ENCODE measurements around the gene RGS7BP.
A peak's percentile ranks its signal among the peaks of the same experiment; 100 is the strongest.
"Not testable (repeated sequence)": the region's sequence is repeated elsewhere in the genome, so short reads cannot be mapped to it uniquely, and the experiment has no call there.

RGS7BP gene

DNA sequence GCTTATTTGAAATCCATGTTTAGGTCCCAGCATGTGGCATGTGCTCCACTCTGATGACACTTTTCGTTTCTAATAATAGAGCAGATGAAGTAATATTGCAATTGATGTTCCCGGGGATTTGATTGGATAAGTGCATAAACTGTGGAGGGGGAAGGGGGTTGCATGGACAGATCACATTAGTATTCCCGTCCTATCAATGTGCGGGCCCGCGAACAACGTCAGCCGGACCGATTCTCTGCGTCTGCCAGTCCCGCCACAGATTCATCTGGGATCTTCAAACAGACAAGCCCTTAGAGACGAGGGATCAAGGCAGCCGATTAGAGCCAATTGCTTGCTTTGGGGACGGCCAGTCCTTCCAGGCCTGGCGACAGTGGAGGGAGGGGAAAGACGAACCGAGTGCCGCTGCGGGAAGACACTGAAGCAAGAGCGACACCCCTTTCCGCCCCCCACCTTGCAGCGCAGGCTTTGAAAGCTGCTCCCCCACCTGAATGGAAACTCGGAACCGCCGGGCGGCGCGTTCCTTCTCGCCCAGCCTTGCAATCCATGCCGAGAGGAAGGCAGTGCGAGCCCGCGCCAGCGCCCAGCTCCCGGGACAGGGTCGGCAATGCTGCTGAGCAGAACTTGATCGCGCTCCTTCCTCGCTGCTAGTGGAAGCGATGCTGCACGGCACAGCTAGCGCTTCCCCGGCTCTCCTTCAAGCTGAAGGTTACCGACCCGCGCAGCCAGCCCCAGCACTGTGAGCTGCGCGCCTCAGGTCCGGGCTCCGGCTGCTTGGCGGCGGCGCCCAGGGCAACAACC lies at the start of gene RGS7BP:
RGS7BP (plus strand) TSS at position 247 of the 798 bp plus-strand sequence. CDS start 610 bp downstream, outside the sequence.
- DNase-seq, result peak in 1 of 2 experiments; percentile 21

DNA sequence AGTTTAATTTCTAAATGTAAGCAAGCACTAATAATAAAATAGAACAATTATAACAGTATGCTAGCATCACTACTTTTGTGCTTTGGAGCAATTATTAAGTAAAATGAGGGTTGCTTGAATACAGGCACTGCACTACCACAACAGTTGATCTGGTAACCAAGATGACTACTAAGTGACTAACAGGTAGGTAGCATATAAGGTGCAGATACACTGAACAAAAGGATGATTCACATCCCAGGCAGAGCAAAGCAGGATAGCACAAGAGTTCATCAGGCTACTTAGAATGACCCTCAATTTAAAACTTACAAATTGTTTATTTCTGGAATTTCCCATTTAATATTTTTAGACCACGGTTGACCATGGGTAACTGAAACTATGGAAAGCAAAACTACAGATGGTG lies 48.0 kb upstream of the RGS7BP start:
- DNase-seq, result no peak

DNA sequence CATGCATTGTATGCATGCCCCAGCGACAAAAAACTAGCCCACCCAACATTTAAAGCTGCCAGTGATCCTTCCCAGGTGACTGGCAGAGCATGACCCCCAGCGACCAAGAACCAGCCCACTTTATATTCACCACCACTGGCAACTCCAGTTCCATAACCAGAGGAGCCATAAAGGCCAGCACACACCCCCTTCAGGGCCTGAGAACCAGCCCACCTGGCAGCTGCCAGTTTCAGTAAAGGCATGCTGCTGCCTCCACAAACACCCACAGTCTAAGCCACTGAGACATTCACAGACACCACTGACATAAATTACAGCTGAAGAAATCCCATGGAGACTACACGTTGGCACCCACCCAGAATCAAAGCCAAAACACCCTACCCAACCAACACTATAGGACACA lies 46.9 kb upstream of the RGS7BP start:
- DNase-seq, result no peak

DNA sequence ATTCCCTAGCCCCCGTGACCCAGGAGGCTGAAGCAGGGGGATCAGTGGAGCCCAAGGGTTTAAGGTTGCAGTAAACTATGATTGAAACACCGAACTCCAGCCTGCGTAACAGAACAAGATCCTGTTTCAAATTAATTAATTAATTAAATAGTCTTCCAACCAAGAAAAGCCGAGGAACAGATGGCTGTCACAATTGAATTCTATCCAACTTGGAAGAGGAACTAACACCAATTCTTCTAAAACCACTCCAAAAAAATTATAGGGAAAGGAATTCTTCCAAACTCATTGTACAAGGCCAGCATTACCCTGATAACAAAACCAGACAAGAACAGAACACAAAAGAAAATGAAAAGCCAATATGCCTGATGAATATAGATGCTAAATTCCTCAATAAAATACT lies 43.4 kb upstream of the RGS7BP start:
- no peak for DNase-seq

DNA sequence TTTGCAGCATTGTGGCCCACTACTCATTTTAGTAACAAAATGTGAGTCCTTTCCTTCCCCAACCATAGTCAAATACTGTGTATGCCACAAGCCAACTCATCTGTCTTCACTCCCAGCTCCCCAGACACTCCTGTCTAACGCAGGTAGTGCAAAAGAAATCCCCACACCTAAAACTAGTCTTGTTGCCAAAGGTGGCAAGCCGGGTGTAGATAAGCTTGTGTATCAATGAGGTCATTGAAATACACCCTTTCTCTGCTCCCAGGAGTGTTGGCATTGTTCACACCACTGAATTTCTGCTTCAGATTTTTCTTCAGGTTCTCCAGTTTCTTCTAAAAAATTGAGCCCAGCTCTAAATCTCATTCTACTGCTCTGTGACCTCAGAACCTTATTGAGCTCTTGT lies 19.7 kb upstream of the RGS7BP start:
- no peak for DNase-seq

DNA sequence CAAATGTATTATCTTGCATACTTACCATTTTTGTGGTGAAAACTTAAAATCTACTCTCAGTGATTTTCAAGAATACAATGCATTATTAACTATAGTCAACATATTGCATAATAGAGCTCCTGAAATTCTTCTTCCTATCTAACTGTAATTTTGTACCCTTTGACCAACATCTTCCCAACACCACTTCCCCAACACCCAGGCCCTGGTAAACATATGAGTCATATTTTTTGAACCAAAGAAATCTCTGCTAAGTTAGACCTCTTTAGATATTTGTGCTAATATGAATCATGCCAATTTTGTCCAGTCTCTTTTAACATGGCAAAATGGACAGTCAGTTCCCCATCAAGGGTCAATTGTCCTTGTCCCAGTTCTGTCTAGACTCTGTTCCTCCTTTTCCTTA lies 18.5 kb upstream of the RGS7BP start:
- DNase-seq, result no peak

DNA sequence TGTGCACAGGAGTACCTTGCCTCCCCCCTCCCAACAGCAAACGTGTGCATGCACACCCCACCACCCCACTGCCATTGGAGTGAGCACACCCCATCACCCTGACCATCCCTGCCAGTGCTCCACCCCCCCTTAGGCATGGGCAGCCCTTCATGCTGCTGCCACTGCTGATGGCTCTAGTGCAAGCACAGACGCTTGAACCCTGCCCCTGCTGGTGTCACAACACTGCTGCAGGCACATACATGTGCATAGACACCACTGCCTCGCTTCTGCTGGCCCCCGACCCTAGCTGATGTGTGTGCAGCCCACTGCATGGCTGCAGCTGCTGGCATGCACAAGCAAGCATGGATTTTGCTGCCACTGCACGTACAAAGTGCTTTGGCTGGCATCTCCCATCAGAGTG lies 16.0 kb upstream of the RGS7BP start:
- DNase-seq, result no peak

DNA sequence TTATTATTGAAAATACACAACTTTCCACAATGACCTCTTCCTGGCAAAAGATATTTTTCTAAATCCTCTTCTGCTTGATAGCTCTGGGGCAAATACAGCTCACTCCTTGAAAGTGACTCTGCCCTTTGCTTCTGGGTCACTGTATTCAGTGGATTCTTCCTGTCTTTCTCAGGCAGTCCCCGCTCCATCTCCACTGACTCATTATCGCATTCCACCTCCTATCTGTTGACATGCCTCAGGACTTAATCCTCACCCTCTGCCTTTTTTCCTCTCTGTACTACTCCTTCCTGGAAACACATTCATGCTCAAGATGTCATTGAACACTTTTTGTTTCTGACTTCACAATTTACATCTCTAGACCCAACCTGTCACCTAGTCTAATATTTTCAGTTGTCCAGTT lies 8.4 kb upstream of the RGS7BP start:
- DNase-seq, result no peak

DNA sequence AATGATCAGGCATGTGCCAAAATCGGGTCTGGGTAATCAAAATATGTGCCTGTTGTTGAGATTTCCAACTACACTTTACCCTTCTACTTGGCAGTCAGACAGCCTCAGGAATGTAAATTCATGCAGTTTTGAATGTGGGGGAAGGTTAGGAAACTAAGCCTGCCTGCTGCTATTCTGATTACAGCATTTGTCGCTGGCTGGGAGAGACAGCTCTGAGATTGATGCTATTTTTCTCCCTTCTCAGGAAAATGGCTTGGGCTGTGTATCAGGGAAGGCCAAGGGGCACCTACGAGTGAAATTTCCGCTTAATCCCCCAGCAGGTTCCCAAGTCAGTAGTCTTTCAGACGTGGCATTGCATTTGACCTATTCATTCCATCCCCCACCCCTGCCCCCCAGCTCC lies 3.6 kb upstream of the RGS7BP start:
- DNase-seq, result no peak

DNA sequence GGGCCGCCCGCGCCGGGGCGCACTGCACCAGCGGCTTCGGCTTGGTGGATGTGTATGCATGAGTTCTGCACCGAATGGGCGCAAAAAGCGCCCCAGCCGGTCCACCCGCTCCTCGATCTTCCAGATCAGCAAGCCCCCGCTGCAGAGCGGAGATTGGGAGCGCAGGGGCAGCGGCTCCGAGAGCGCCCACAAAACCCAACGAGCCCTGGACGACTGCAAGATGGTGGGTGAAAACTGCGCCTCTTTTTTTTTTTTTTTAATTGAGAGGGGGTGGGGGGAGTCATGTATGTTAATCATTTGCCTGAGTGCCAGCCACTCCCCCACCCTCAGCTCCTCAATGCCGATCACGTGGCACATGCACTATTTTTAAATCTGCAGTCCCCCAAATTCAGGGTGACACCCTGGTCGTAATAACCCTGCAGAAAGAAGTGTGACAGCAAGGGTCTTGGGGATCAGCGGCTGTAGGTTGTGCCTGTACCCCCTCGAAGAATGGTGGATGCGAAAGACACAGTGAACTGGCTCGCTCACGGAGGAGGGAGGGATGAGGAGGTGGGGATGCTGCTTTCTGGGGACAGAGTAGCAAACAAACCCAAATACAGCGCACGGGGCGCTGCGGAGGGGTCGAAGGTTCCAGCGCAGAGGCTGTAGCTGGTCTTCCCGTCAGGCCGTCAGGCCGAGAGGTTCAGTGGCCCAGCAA lies 900 bp downstream of the RGS7BP start:
- DNase-seq, result no peak

DNA sequence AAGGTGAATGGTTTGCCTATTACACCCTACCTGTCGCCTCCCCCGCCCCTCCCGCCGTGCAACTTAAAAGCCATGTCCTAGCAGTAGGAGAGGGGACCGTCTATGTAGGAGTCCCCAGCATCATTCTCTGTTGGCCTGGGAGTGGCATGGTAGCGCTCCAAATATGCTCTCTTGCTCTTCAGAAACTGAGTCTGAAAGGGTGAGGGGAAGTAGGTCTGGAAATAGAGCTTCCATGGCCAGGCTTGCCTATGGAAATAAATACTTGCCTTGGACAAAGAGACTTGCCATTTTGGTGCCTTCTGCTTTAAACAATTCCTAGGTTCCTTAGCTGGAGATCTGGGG lies 1.4 kb downstream of the RGS7BP start:
- DNase-seq, result no peak

DNA sequence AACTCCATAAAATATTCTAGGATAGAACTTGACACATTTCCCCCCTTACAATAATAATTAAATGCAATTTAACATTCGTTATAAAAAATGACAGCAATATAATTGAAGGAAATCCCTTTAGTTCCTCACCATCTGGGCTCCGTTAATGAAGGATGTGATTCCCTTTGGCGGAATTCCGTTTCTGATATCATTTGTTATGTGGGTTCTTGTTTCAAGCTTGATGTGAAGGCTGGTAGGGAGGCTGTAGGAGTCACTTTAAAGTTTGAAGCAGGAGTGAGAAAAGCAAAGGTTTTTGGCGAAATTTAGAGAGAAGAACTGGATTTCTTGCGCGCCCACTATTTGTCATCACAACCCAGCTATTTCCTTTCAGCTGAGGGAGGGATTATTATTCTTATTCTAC lies 4.0 kb downstream of the RGS7BP start:
- no peak for DNase-seq

DNA sequence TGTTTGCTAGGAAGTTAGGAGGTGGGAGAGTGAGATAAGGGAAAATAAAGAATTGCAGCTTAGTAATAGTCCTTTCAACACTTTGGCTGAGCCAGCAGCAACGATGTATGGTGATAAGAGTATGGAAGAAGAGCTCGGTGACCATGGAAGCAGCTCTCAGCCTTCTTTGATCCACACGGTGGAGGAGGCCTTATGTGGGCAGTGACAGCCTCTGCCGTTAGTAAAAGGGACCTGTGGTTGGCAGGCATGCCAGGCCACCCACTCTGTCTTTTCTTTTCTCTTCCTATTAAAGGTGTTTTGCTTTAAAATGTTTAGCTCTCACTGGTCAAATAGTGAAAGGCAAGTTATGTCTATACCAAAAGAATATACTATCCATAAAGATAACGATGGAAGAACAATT lies 7.7 kb downstream of the RGS7BP start:
- no peak for DNase-seq

DNA sequence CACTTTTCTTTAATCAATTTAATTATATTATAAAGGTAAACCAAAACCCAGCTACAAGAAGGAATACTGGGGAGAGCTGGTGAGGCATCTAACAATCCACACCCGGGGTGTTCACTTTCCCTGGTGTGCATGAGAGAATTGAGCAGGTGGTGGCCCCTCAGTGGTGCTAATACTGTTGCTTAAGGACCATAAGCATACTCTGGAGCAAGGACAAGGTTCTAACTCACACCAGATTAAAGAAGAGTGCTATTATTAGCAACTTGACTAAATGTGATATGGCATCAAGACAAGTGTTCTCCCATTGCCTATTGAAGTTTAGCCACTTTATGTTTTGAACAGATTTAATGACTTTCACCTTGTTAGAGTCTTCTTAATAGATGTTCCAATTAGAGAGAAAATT lies 8.8 kb downstream of the RGS7BP start:
- no peak for DNase-seq

DNA sequence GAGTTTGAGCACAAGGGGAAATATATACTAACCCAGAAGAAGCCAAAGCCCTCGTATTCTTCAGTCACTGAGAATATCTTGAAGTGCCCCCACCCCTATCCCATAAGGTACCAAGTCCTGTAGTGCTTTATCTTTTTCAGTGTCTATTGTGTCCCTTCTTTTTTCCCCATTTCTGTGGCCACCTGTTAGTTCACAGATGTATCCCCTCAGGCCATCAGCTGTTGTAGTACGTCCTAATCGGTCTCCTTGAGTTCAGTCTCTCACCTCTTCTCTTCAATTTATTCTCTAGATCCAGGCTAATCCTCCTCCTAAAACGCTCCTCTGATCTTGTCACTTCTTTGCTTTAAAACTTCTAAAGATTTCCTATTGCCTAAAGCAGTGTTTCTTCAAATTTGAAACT lies 10.4 kb downstream of the RGS7BP start:
- DNase-seq, result no peak

DNA sequence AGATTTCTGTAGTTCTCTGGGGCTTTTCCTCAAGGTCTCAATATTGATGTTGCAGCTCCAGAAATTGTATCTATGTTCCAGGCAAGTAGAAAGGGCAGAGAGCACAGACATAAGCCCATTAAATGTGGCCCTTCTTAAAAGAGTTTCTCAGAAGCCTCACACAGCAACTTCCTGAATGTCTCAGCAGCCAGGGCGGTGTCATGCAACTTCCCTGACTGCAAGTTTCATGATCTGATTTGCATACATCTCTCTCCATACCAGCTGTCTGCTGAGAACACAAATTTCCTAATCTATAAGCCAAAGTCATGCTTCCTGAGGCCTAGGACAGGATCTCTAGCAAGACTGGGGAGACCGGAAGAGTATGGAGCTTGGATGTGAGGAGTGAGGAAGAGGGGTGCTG lies 13.0 kb downstream of the RGS7BP start:
- DNase-seq, result no peak

DNA sequence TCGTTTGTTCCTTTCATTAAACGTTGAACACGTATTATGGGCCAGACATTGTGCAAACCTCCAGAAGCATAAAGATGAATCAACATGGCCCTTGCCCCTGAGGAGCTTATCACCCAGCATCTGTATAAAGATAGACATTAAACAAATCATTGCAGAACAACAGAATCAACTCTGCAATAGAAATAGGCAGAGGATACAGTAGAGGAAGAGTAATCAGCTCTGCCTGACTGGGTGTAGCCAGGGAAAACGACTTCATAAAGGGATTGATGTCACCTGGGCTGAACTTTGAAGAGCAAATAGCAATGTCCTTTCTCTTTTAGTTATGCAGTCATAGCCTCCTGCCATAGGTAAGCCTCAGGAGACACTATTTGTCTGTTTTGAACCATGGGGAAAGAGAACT lies 13.4 kb downstream of the RGS7BP start:
- DNase-seq, result no peak

DNA sequence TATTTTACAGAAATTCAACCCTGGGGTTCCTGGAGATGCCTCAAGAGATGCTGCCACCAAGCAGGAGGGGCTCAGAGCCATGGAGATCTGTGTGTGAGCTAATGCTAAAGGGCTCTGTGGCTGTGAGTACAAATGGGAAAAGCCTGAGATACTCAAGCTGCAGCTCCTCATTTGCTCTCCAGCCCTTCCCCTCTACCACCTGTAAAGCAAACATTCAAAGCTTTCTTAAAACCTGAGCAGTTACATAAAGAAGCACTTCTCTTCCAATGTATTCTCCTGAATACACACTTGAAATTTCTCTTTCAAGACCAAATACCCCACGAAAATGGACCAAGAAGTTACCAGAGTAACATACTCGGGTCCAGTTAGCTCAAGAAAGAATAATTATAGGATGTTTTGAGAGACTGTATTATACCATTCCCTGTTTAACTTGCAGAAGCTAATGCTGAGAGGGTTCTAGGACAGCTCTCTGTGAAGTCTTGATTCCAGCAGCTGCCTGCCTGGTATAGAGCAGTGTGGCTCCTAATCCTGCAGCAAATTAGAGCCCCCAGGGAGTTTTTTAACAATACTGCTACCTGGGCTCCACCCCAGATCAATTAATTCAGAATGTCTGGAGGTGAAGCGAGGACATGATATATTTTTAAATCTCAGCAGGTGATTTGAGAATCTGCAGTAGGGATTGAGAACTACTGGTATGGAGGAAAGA lies 21.1 kb downstream of the RGS7BP start:
- no peak for DNase-seq

DNA sequence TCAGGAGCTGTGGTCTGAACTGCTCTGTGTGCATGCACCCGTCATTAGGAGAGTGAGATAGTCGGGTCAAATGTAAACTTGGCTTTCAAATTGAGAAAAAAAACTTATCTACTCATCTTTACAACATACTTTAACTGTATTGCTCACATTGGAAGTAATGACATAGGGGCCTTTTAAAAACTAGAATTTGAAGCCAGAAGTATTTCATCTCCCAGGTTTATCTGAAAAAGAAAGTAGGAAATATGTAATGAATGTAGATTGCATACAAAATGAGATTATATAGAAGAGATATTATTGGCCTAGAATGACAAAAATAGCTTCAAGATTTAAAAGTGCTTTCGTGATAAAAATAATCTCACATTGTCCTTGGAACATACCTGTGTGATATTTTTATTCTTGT lies 24.3 kb downstream of the RGS7BP start:
- no peak for DNase-seq

DNA sequence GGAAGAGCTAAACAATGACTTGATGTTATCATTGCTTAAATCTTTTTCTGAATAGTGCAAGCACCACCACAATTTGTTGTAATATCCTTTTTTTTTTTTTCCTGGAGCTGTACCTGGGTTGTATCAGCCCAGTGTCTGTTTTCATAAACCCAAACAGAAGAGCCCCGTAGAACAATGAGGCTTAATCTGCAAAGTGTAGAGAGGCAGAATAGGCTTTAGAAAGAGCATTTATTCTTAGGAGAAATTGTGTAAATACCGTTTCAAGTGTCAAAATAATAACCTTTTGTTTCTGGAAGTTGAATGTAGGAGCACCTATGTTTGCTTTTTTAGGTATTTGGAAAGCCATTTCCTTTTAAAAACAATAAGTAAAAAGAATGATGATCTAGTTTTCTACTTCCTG lies 26.4 kb downstream of the RGS7BP start:
- DNase-seq, result no peak

DNA sequence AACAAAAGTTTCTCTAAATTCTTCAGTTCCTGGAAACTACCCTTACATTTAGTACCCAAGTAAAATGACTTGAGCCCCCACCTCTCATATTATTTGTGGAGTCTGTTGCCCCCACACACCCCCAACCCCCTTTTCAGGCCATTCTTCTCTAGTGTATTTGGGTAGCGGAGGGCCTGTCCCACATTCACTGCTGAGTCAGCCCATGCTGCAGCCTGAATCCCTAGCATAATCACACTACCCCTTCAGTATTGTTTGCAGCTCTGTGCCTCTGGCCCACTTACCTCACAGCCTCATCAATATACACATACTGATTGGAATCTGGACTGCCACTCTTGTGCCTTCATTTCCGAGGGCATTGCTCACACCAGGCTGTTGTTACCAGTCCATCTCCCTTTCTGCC lies 26.8 kb downstream of the RGS7BP start:
- DNase-seq, result no peak

DNA sequence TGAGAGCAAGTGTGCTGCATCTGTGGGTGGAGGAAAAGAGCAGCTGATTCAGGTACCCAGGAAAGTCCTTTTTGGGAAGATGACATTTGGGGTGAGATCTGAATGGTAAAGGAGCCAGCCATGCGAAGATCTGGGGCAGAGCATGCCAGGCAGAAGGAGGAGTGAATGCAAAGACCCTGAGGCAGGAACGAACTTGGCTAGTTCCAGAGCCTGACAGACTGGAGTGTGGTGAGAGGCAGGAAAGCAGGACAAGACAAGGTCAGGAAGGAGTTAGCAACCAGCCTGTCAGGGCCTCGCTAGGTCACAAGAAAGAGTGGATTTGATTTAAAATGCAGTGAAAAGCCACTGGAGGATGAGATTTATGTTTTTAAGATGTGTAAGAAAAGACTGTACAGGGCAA lies 28.2 kb downstream of the RGS7BP start:
- no peak for DNase-seq

DNA sequence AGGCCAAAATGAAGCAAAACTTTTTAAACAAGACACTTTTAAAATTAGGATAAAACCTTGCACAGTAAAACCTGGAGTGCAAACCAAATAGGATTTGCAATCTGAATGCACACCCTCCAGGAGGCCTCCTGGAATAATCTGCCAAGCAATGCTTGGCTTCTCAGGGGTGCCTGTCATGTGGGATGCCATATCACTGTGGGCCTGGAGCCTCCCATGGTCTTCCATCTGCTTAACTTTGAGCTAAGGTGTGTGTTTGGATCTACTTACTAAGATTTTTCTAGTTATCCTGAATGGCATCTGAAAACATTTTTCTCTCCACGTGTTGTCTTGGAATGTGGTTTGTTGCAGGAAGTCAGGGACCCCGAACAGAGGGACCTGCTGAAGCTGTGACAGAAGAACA lies 52.1 kb downstream of the RGS7BP start:
- DNase-seq, result no peak

DNA sequence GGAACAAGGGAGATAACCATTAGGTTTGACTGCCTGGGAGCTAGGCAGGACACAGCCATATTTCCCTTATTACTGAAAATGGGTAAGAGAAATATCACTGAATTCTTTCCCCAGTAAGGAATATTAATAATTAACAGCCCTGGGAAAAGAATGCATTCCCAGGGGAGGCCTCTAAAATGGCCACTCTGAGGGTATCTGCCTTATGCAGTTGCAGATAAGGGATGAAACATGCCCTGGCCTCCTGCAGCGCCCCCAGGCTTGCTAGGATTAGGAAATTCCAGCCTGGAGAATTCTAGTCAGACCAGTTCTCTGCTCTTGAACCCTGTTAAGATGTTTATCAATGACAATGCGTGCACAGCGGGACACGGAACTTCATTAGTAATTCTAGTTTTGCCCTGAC lies 52.8 kb downstream of the RGS7BP start:
- not testable (repeated sequence) for DNase-seq

Measured in activated T-cell treated with anti-CD3 and anti-CD28 coated beads, Interleukin-2, amount 50 U/mL, for 48 hours (primary cell).